HG02763 (cell line): ENCODE measurements around the gene GPLD1.

Experiments
- ATAC-seq: cut with Tn5 transposase; IDR thresholded peaks from one replicate; pipeline ENCODE4 v1.9.1; 2021; ENCODE audit warnings: mild to moderate bottlenecking, moderate library complexity; ENCODE audit not compliant: unreplicated experiment

Gene GPLD1

GRCh38 chr6:24500683-24501082, 11.3 kb upstream of the GPLD1 start:
- no peak for ATAC-seq

DNA sequence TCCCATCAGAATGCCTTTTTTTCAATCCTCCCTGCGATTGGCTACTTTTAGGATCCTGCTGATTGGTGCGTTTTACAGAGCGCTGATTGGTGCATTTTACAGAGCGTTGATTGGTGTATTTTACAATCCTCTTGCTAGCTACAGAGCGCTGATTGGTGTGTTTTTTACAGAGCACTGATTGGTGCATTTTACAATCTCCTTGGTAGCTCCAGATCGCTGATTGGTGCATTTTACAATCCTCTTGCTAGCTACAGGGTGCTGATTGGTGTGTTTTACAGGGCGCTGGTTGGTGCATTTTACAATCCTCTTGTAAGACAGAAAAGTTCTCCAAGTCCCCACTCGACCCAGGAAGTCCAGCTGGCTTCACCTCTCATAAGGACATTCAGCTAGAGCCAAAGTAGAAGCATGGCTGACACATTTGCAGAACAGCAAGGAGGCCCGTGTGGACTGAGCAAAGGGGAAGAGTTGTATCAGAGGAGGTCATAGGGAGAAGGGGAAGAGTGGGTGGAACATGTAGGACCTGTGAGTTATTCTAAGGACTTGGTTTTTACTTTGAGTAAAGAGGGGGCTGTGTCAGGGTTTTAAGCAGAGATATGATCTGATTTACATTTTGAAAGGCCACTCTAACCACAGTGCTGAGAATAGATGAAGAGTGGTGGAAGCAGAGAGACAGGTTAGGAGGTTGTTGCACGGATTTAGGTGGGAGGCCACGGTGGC, 8.0 kb upstream of the GPLD1 start:
- peak; percentile 24 for ATAC-seq

- ATAC-seq, result peak; percentile 59
These were observed 5.7 kb upstream of the GPLD1 start, which contains the start of gene ALDH5A1 for GRCh38 chr6:24494821-24495795. Gene ALDH5A1 (plus strand): TSS chr6:24494969. CDS start chr6:24494997, 28 bp downstream.

DNA sequence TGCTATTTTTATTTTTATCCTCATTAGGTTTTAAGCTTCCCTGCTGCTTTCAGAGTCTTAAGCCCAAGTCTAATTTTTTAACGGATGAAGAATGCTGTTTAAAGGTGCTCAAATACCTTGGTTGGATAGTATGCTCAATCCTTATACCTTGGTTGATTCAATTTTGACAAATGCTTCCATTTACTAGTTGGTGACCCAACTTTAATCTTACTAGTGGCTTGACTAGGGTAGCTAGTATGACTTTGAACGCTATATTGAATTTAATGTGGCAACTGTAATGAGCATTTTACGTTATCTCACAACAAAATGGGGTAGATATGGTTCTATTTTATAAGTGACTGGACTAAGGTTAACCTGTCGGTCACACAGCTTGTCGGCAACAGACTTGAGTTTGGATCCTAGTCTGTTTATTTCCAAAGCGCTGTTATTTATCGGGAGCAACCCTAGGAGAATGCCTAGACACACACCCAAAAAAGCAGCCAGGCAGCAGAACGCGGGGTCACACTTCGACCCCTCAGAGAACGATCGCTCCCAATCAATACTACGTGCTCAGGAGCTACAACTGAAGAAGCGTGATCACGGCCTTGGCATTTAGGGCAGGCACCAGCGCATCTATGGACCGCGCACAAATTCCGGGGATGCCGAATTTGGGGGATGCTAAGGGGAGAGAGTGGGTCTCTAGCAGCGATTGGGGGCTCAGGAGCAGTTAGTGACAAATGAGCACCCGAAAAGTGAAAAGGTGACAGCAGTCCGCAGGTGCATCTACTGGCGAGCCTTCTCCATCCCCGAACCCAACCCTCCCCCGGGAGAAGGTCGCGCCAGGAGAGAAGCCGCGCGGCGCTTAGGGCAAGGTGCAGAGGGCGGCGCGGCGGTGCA, 4.8 kb upstream of the GPLD1 start:
- no peak for ATAC-seq

GRCh38 chr6:24492475-24492874, 3.1 kb upstream of the GPLD1 start:
- ATAC-seq, result no peak

- no peak for ATAC-seq
These were observed 1.6 kb upstream of the GPLD1 start for GRCh38 chr6:24490948-24491347.

DNA sequence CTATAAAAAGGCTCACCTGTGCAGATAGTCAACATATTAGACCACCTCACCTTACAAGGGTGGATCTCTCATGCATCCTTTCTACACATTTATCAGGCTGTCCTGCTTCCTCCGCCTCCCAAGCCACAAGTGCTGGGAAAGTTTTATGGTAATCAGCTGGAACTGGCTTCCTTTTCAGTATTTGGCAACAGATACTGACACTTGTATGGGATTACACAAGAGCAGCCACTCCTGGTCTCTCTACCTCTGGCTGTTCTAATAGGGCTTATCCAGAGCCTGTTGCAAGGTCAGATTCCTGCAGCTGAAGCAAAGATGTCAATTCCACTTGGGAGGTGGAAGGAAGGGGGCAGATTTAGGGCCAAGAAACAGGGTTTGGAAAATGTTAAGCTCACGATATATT, 503 bp upstream of the GPLD1 start:
- no peak for ATAC-seq

DNA sequence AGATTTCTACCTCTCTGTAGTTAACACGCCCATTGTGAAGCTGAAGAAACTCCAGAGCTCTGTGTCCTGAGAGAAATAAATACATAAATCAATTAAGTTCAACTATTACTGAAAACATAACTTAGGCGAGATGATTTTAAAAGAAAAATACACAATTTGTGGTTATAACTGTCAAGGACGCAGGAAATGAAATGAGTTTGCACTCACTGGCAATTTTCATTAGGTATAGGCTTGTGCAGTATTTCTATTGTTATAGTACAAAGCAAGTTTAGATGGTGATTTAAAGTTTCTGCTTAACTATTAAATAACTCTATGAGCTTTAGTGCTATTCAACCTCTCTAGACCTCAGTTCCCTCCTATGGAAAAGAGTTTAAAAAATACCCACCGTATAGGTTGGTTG, 3.3 kb downstream of the GPLD1 start:
- ATAC-seq, result no peak

- ATAC-seq, result no peak
These were observed 4.6 kb downstream of the GPLD1 start for GRCh38 chr6:24484657-24485323.

DNA sequence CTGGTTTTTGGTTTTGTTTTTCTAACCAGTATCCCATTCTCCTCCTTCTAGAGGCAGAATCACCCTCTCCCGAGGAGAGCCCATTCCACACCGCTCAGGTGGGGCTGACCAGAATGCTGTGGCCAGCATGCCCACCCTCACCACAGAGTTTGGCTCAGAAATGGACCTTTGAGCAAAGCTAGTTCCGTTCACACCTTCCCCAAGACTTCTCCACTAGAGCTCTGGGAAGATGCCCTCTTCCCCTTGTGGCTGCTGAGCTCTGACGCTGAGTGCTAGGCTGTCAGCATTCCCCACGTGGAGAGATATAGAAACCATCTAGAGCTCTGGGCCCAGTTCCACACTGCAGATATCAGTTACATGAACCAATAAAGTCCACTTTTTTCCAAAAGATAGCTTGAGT, 7.9 kb downstream of the GPLD1 start:
- ATAC-seq, result no peak

DNA sequence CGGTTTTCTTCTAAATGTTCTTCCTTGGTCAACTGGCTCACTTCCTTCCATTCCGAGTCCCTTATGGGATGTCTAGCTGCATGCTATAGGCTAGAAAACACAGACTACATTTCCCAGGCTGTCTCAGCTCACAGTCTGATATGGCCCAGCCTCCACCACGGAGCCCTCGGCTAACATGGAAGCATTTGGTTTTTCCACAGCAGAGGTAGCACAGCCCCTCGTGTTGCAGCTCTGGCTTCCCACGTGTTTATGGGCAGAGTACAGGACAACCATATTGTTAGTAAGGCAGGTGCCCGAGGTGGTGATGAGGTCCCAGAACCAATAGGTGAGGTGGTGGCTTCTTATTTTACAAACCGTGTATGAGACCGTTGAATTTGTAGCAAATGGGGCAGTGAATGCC, 8.7 kb downstream of the GPLD1 start:
- no peak for ATAC-seq

GRCh38 chr6:24478903-24479302, 10.5 kb downstream of the GPLD1 start:
- ATAC-seq, result no peak

GRCh38 chr6:24477070-24477469, 12.3 kb downstream of the GPLD1 start:
- ATAC-seq, result no peak

DNA sequence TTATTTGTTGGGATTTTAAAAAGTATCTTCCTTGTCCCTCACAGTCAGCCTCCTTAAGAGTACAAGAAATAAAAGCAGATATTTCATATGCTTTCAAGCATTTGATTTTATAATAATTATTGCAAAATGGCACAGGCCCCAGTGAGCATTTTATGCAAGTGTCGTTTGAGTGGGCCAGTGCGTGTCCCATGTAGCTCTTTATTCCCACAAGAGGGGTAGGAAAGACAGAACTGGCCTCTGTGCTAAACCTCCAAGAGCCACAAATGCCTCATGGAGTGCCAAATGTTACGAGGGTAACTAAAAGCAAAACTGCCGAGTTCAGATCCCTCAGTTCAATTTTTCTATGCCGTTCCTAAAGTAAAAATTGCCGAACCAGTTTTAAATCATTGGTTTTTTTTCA, 12.7 kb downstream of the GPLD1 start:
- ATAC-seq, result no peak

- ATAC-seq, result no peak
These were observed 17.2 kb downstream of the GPLD1 start for GRCh38 chr6:24472181-24472580.

DNA sequence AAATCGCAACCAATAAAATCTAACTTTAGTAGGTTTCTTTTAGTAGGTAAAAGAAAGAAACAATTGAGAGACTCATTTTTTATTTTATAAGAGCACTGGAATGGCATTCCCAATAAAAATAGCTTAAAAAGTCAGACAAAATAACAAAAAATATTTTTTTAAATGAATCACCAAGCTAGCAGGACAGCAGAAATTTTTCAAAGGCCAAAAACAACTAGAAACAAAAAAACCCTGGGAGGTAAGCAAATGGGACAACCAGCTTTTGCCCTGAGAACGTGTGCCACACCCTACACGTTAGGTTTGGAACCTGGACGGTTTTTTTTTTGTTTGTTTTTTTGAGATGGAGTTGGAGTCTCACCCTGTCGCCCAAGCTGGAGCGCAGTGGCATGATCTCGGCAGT, 19.6 kb downstream of the GPLD1 start:
- ATAC-seq, result no peak

DNA sequence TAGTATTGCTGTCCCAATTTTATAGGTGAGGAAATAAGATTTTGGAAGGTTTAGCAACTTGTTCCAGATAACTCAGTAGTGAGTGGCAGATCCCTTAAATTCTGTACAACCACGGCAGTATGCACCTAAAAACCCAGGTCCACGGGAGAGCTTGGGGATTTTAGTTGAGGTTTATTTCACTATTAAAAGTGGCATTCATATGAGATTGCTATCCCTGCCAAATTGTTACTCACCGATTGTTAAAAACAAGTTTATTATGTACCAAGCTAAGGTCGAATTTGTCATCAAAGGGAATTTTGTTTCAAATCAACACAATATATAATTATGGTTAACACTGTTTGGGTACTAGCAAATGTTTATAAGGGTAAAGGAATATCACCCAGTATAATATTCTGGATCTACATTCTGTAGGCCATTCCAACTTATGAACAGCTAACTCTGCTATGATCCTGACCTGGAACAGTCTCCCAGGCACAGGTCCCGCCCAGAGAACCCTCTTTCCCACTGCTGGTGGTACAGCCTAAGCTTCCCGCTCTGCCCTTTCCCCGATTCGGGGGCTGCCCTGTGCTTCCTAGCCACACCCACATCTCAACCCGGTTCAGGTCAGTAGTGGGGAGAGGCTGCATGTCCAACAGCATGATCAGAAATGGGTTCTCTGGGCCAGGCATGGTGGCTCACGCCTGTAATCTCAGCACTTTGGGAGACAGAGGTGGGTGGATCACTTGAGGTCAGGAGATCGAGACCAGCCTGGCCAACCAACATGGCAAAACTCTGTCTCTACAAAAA, 24.9 kb downstream of the GPLD1 start:
- no peak for ATAC-seq

GRCh38 chr6:24460966-24461365, 28.4 kb downstream of the GPLD1 start:
- ATAC-seq, result no peak

DNA sequence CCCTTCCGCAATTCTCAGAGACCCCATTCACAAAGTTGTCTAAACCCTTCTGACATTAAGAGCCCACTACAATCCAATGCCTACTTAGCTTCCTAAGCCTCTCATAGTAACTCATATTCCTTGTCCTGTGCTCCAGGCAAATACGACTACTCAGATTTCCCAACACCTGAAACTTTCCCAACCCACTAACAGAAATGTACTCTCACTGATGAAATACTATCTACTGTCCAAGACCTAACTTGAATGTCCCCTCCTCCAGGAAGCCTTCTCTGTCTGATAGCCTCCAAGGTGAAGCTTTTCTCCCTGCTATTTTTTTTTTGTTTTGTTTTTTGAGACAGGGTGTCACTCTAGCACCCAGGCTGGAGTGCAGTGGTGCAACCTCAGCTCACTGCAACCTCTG, 30.4 kb downstream of the GPLD1 start:
- no peak for ATAC-seq

- ATAC-seq, result no peak
These were observed 31.2 kb downstream of the GPLD1 start for GRCh38 chr6:24458134-24458533.
